Endothelial cell of umbilical vein (primary cell): ENCODE results near the gene MATCAP1. TPM values are rescaled to one million over a fixed set of nuclear protein-coding genes. Genes with fewer than 3 reads are reported as not detected.

Experiments
- BruUV-seq: library from RNA; stranded (reverse); fragments of 400-500 nt; replicated peaks from 2 replicates; lab custom pipeline; 2021; lab: Mats Ljungman, UMichigan
- CTCF ChIA-PET: fragments of 300-600, 350-600 bp; sonication (Branson Sonifier 250); formaldehyde crosslinking; loops from one replicate; lab custom pipeline; 2021; ENCODE audit warnings: antibody characterized with exemption, inconsistent platforms; lab: Charles Lee
- POLR2A ChIA-PET: fragments of 300-600, 350-600 bp; sonication (Branson Sonifier 250); formaldehyde crosslinking; loops from one replicate; lab custom pipeline; 2021; ENCODE audit warnings: antibody characterized with exemption, inconsistent platforms; lab: Charles Lee
- DNase-seq: peaks from one replicate; pipeline ENCODE4 v3.0.0-alpha.2; 2011; ENCODE audit warnings: low read depth, low spot score
- FAIRE-seq: peaks from 2 replicates; lab custom pipeline; 2011; peaks lifted over from hg19 to GRCh38; lab: Jason Lieb, UNC
- H2AFZ ChIP-seq: 2 replicates; pipeline ENCODE4 v1.6.0; 2012; ENCODE audit warnings: low read depth, low read length, control low read depth, inconsistent platforms
- H3K27ac ChIP-seq: 2 replicates; pipeline ENCODE4 v1.5.1; 2011; ENCODE audit warnings: low read depth, mild to moderate bottlenecking, control low read depth, low read length, moderate library complexity; ENCODE audit not compliant: insufficient read depth
- H3K27me3 ChIP-seq, 2 experiments: 2 replicates each; pipeline versions ENCODE4 v1.6.0 to v1.6.1; 2011; ENCODE audit warnings: low read length in 2 of 2, mixed read lengths in 1 of 2; ENCODE audit not compliant: control insufficient read depth in 2 of 2, insufficient read depth in 2 of 2
- H3K36me3 ChIP-seq, 2 experiments: 2 replicates in 1 of 2; 3 replicates in 1 of 2; pipeline ENCODE4 v1.5.1; 2011; ENCODE audit warnings: low read length in 2 of 2, mild to moderate bottlenecking in 1 of 2, moderate library complexity in 1 of 2; ENCODE audit not compliant: control insufficient read depth in 2 of 2, insufficient read depth in 2 of 2; ENCODE audit errors: extremely low read depth in 1 of 2
- H3K4me1 ChIP-seq: 3 replicates; pipeline ENCODE4 v1.5.1; 2011; ENCODE audit warnings: mild to moderate bottlenecking, low read length; ENCODE audit not compliant: control insufficient read depth, insufficient read depth; ENCODE audit errors: extremely low read depth
- H3K4me2 ChIP-seq: 2 replicates; pipeline ENCODE4 v1.6.1; 2011; ENCODE audit warnings: low read length, control low read depth, mixed read lengths; ENCODE audit not compliant: insufficient read depth
- H3K4me3 ChIP-seq, 3 experiments: fragments of 200-600 bp in 1 of 3; sonication (generic), shearing (Covaris generic) in 1 of 3; replicated peaks in 1 of 3; 2 replicates each; pipeline ENCODE4 v1.5.1; 2011 to 2016; ENCODE audit warnings: control low read depth in 3 of 3, low read length in 3 of 3, mild to moderate bottlenecking in 2 of 3, inconsistent platforms in 1 of 3, low read depth in 1 of 3, moderate library complexity in 1 of 3; ENCODE audit not compliant: insufficient read depth in 1 of 3
- H3K79me2 ChIP-seq: 2 replicates; pipeline ENCODE4 v1.6.0; 2012; ENCODE audit warnings: low read length, inconsistent platforms; ENCODE audit not compliant: control insufficient read depth, insufficient read depth
- H3K9ac ChIP-seq: replicated peaks from 2 replicates; pipeline ENCODE3; 2011; ENCODE audit warnings: low read length, control low read depth; ENCODE audit not compliant: insufficient read depth; ENCODE audit errors: extremely low read depth
- H3K9me1 ChIP-seq: replicated peaks from 3 replicates; pipeline ENCODE4 v1.6.0; 2011; ENCODE audit warnings: mild to moderate bottlenecking, low read length; ENCODE audit not compliant: control insufficient read depth, insufficient read depth; ENCODE audit errors: extremely low read depth
- H3K9me3 ChIP-seq: replicated peaks from 2 replicates; pipeline ENCODE4 v1.5.1; 2012; ENCODE audit warnings: low read length, inconsistent platforms; ENCODE audit not compliant: control insufficient read depth, insufficient read depth
- H4K20me1 ChIP-seq: replicated peaks from 2 replicates; pipeline ENCODE3; 2011; ENCODE audit warnings: mild to moderate bottlenecking, low read length; ENCODE audit not compliant: control insufficient read depth, insufficient read depth; ENCODE audit errors: extremely low read depth
- EZH2 ChIP-seq: IDR thresholded peaks from 2 replicates; pipeline ENCODE4 v1.6.1; 2012; ENCODE audit warnings: borderline replicate concordance, low read depth, mild to moderate bottlenecking, moderate library complexity, low read length, inconsistent platforms; ENCODE audit not compliant: severe bottlenecking
- FOS ChIP-seq: IDR thresholded peaks from 2 replicates; pipeline ENCODE4 v1.6.1; 2011; ENCODE audit warnings: mild to moderate bottlenecking, low read length, moderate library complexity, borderline replicate concordance; ENCODE audit not compliant: insufficient read depth
- GATA2 ChIP-seq: IDR thresholded peaks from 2 replicates; pipeline ENCODE4 v1.7.0; 2011; ENCODE audit warnings: low read depth, mild to moderate bottlenecking, moderate library complexity, mixed read lengths, low read length; ENCODE audit not compliant: insufficient read length, insufficient read depth
- JUN ChIP-seq: IDR thresholded peaks from 2 replicates; pipeline ENCODE4 v1.6.1; 2011; ENCODE audit warnings: borderline replicate concordance, low read depth; ENCODE audit not compliant: insufficient read length, insufficient read depth
- MYC ChIP-seq: IDR thresholded peaks from one replicate; pipeline ENCODE4 v1.6.1; 2011; ENCODE audit warnings: mild to moderate bottlenecking, low read depth, low read length
- POLR2A ChIP-seq: IDR thresholded peaks from 2 replicates; pipeline ENCODE4 v1.6.1; 2012; ENCODE audit warnings: low read depth, mild to moderate bottlenecking, control low read depth, low read length
- POLR2AphosphoS5 ChIP-seq: IDR thresholded peaks from 2 replicates; pipeline ENCODE4 v1.6.1; 2012; ENCODE audit warnings: low read depth, mild to moderate bottlenecking, control low read depth, low read length, moderate library complexity; ENCODE audit not compliant: insufficient read depth
- dilution Hi-C: fragments of 300-500 bp; cut with MboI; formaldehyde crosslinking; loops from one replicate; pipeline ENCODE4 v1.15.0; 2019; ENCODE audit warnings: low sequenced_read_pairs; ENCODE audit not compliant: extremely low pct_ligation_motif_present
- intact Hi-C: fragments of 100-400 bp; cut with micrococcal nuclease; formaldehyde crosslinking; loops from one replicate; pipeline ENCODE4 v1.10.0; 2022
- polyA plus RNA-seq, 4 experiments: library from polyadenylated mRNA; depleted of rRNA in 3 of 4; stranded (reverse) in 3 of 4; unstranded in 1 of 4; fragments of >200 nt; gene quantifications; 2 replicates each; pipeline versions ENCODE4 v1.2.1 to v1.2.3, GENCODE V29; 2011 to 2012; ENCODE audit warnings: missing spikeins in 1 of 4
- total RNA-seq: library from RNA; stranded (reverse); gene quantifications from 2 replicates; pipeline ENCODE4 v1.2.3, GENCODE V29; 2021
- TF ChIP-seq, protein P1 (sequence below), 2 donors: IDR thresholded peaks; 1 replicate in 1 of 2; 2 replicates in 1 of 2; pipeline ENCODE4 v1.5.1; 2011; ENCODE audit warnings: low read length in 2 of 2, mild to moderate bottlenecking in 2 of 2, moderate library complexity in 2 of 2, control low read depth in 1 of 2, inconsistent platforms in 1 of 2, low read depth in 1 of 2; ENCODE audit not compliant: insufficient read depth in 1 of 2; ENCODE audit errors: extremely low read depth in 1 of 2
- TF ChIP-seq, protein P2 (sequence below): IDR thresholded peaks from 2 replicates; pipeline ENCODE4 v1.6.1; 2011; ENCODE audit not compliant: insufficient read depth, insufficient read length

The MATCAP1 gene
- total and polyA plus RNA-seq, 2 donors (not counting 3 experiments of a cell fraction or from before 2014, with no cell fraction given), result 44.5 to 53.3 TPM

GRCh38 chr16:67209565-67209964, 25.8 kb upstream of the MATCAP1 start:
- no peaks in the 10 kb centered on the region for H3K36me3 ChIP-seq
- H3K9ac ChIP-seq, result no peak overlapping the region
- DNase-seq (no peak), FAIRE-seq (no peak)
- no peak overlapping the region for H3K4me3 ChIP-seq
- H3K4me2 ChIP-seq, result no peak overlapping the region
- CTCF ChIA-PET, result interaction anchor here (0.8 to 1.9 kb wide), 4 partner anchors 10 to 54 kb away, joined by 3 to 10 read pairs (median 3); partner anchors contain the start of gene ELMO3
- H3K79me2 ChIP-seq, result no peaks in the 10 kb centered on the region
- H2AFZ ChIP-seq, result no peak overlapping the region
- H3K4me1 ChIP-seq, result peaks cover 5% of the 10 kb centered on the region
- BruUV-seq, result no TSS peak
- H3K27me3 ChIP-seq, result no peaks in the 10 kb centered on the region
- intact Hi-C loops (no loop called here), dilution Hi-C loops (no loop called here)
- H4K20me1 ChIP-seq, result no peaks in the 10 kb centered on the region
- POLR2A ChIA-PET, result no interaction called here
- no peak overlapping the region for H3K27ac ChIP-seq
- TF ChIP-seq POLR2AphosphoS5, result no peak
- TF ChIP-seq MYC, result no peak
- TF ChIP-seq JUN, result no peak
- TF ChIP-seq GATA2, result no peak
- no peak for TF ChIP-seq FOS
- no peak for TF ChIP-seq POLR2A
- TF ChIP-seq, protein P1, sequence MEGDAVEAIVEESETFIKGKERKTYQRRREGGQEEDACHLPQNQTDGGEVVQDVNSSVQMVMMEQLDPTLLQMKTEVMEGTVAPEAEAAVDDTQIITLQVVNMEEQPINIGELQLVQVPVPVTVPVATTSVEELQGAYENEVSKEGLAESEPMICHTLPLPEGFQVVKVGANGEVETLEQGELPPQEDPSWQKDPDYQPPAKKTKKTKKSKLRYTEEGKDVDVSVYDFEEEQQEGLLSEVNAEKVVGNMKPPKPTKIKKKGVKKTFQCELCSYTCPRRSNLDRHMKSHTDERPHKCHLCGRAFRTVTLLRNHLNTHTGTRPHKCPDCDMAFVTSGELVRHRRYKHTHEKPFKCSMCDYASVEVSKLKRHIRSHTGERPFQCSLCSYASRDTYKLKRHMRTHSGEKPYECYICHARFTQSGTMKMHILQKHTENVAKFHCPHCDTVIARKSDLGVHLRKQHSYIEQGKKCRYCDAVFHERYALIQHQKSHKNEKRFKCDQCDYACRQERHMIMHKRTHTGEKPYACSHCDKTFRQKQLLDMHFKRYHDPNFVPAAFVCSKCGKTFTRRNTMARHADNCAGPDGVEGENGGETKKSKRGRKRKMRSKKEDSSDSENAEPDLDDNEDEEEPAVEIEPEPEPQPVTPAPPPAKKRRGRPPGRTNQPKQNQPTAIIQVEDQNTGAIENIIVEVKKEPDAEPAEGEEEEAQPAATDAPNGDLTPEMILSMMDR (IDR thresholded peaks at IDR 0.05; ENCODE audit: extremely low read depth in 1 of 2, insufficient read depth in 1 of 2, low read depth in 1 of 2, low read length in 2 of 2), result no peak
- TF ChIP-seq, protein P2, sequence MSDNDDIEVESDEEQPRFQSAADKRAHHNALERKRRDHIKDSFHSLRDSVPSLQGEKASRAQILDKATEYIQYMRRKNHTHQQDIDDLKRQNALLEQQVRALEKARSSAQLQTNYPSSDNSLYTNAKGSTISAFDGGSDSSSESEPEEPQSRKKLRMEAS, result no peak
- no peak for TF ChIP-seq EZH2
- H3K9me3 ChIP-seq, result no peaks in the 10 kb centered on the region
- no peaks in the 10 kb centered on the region for H3K9me1 ChIP-seq
